Measurements from ENCODE around the gene EMC9. TPM values are rescaled to one million over a fixed set of nuclear protein-coding genes. Genes with fewer than 3 reads are reported as not detected.

EMC9 gene
- total and polyA plus RNA-seq, 2 of the 8 experiments (the other 6 are each of a cell fraction or from before 2014, with no cell fraction given) = 38.4 to 47.2 TPM

DNA sequence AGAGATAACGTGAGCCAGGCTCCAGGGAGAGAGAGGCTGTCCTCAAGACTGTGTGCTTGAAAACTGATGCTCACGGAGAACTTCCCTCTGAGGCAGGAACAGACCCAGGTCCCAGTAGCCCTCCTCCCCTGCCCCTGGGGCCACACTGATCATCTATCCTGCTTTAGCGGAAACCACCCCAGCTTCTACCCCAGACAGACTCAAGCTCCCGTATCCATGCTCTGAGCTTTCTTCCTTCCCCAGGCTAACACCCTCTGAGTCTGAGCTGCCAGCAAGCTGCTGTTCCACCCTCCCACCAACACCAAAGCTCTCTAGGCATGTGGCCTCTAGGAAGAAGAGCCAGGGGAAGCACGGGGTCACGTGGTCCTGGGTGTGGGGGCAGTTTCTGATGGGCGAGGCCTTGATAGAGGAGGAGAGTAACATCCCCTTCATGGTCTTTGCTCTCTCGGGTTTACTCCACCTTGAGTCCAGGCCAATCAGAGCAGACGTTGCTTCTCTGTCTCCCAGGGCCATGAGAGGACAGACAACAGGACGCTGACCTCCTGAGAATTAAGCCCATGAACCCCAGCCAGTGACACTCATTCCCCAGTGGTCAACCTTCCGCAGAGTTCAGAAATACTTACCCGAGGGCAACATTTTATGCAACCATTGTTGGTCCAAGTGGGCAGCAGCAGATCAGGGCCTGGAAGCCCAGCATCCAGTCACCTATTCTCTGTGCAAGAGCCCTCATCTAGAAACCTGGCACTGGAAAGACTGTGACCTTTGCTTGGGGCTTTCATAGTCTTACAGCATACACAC is 45.9 kb downstream of the EMC9 start (continued):
- TF ChIP-seq, protein P1, sequence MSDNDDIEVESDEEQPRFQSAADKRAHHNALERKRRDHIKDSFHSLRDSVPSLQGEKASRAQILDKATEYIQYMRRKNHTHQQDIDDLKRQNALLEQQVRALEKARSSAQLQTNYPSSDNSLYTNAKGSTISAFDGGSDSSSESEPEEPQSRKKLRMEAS (IDR thresholded peaks at IDR 0.05) = peak; percentile 95
- TF ChIP-seq RAD21 (IDR thresholded peaks at IDR 0.05 in 1 of 2, conservative IDR thresholded peaks at IDR 0.05 in 1 of 2; ENCODE audit: low read depth in 2 of 2, low read length in 2 of 2) (no peak), SP1 (IDR thresholded peaks at IDR 0.05; ENCODE audit: low read depth, low read length) (0 out of 2 replicates have a peak, but pooled peaks have one; percentile 26), TEAD4 (IDR thresholded peaks at IDR 0.05; ENCODE audit: low read depth, low read length) (no peak), KDM4A (IDR thresholded peaks at IDR 0.05; ENCODE audit: low read depth, low read length, severe bottlenecking) (no peak), TAF7 (optimal IDR thresholded peaks at IDR 0.05; ENCODE audit: borderline replicate concordance, low read depth, low read length) (peak; percentile 95), SP2 (IDR thresholded peaks at IDR 0.05; ENCODE audit: low read length) (no peak), CHD2 (IDR thresholded peaks at IDR 0.05; ENCODE audit: low read length) (no peak), KDM5A (IDR thresholded peaks at IDR 0.05; ENCODE audit: low read length) (no peak), NRF1 (IDR thresholded peaks at IDR 0.05; ENCODE audit: low read depth, low read length) (no peak), TCF12 (IDR thresholded peaks at IDR 0.05; ENCODE audit: low read depth, low read length) (no peak), TBP (IDR thresholded peaks at IDR 0.05; ENCODE audit: low read depth, low read length) (peak; percentile 89), BCL11A (IDR thresholded peaks at IDR 0.05; ENCODE audit: low read depth in 2 of 2, low read length in 2 of 2) (no peak), SIX5 (IDR thresholded peaks at IDR 0.05; ENCODE audit: low read depth, low read length) (no peak), CBX8 (IDR thresholded peaks at IDR 0.05; ENCODE audit: borderline replicate concordance, low read depth, low read length) (no peak)
- TF ChIP-seq, protein P2, sequence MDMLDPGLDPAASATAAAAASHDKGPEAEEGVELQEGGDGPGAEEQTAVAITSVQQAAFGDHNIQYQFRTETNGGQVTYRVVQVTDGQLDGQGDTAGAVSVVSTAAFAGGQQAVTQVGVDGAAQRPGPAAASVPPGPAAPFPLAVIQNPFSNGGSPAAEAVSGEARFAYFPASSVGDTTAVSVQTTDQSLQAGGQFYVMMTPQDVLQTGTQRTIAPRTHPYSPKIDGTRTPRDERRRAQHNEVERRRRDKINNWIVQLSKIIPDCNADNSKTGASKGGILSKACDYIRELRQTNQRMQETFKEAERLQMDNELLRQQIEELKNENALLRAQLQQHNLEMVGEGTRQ (IDR thresholded peaks at IDR 0.05; ENCODE audit: low read length) = peak; percentile 90

All from H1 (cell line).